ENCODE data around the gene MDM1.
A peak's percentile ranks its signal among the peaks of the same experiment; 100 is the strongest.

The MDM1 gene

GRCh38 chr12:68356060-68356695 lies 24.0 kb upstream of the MDM1 start:
- no peak for DNase-seq

GRCh38 chr12:68354977-68355541 lies 22.9 kb upstream of the MDM1 start:
- DNase-seq = no peak

GRCh38 chr12:68352067-68352466 lies 19.9 kb upstream of the MDM1 start:
- DNase-seq = no peak

GRCh38 chr12:68350753-68351152 lies 18.6 kb upstream of the MDM1 start:
- no peak for DNase-seq

GRCh38 chr12:68349921-68350606 lies 17.9 kb upstream of the MDM1 start:
- DNase-seq = peak in 1 of 2 experiments; percentile 24

GRCh38 chr12:68349220-68349621 lies 17.1 kb upstream of the MDM1 start:
- DNase-seq = no peak

GRCh38 chr12:68348419-68348818 lies 16.3 kb upstream of the MDM1 start:
- DNase-seq = no peak

GRCh38 chr12:68345763-68346162 lies 13.6 kb upstream of the MDM1 start:
- DNase-seq = no peak

GRCh38 chr12:68344126-68344525 lies 12.0 kb upstream of the MDM1 start:
- no peak for DNase-seq

- DNase-seq = no peak
These were observed 10.8 kb upstream of the MDM1 start for GRCh38 chr12:68342966-68343365.

- no peak for DNase-seq
These were observed 9.7 kb upstream of the MDM1 start for GRCh38 chr12:68341822-68342221.

- no peak for DNase-seq
These were observed 8.5 kb upstream of the MDM1 start for GRCh38 chr12:68340404-68341270.

GRCh38 chr12:68336889-68337303 lies 4.7 kb upstream of the MDM1 start:
- no peak for DNase-seq

GRCh38 chr12:68335462-68335861 lies 3.3 kb upstream of the MDM1 start:
- DNase-seq = no peak

GRCh38 chr12:68334132-68334531 lies 2.0 kb upstream of the MDM1 start:
- peak in 1 of 2 experiments; percentile 59 for DNase-seq

- DNase-seq = no peak
These were observed 817 bp upstream of the MDM1 start for GRCh38 chr12:68332728-68333630.

- peak in 1 of 2 experiments; percentile 50 for DNase-seq
These were observed 678 bp downstream of the MDM1 start for GRCh38 chr12:68331500-68331868.

- no peak for DNase-seq
These were observed 4.3 kb downstream of the MDM1 start for GRCh38 chr12:68327896-68328295.

GRCh38 chr12:68326716-68327115 lies 5.4 kb downstream of the MDM1 start:
- no peak for DNase-seq

- DNase-seq = no peak
These were observed 6.2 kb downstream of the MDM1 start for GRCh38 chr12:68325966-68326365.

GRCh38 chr12:68324531-68324930 lies 7.6 kb downstream of the MDM1 start:
- no peak for DNase-seq

- no peak for DNase-seq
These were observed 11.0 kb downstream of the MDM1 start for GRCh38 chr12:68321140-68321539.
